ENCODE data around the gene SAMD8. TPM values are rescaled to one million over a fixed set of nuclear protein-coding genes. Genes with fewer than 3 reads are reported as not detected.
A peak's percentile ranks its signal among the peaks of the same experiment; 100 is the strongest.

The SAMD8 gene
- total and polyA plus RNA-seq, 7 donors: 2.1 to 37.5 (median 25.0) TPM

DNA sequence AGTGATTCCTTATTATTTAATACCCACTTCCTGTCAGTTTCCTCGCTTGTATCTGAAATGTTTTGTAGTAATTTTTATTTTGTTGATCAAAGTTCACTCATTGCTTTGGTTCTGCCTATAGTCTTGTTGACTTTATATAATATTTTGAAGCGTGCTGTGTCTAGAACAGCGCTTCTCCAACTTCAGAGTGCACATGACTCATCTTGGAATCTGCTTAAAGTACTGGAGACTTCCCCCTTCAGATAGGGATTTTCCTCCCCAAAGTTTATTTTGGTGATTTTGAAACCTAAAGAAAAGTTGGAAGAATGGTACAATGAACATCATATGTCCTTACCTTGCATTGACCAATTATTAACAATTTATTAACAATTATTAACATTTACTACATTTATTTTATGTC, 118.5 kb downstream of the SAMD8 start:
- no peak for DNase-seq
- H3K36me3 ChIP-seq: peaks cover 0 to 49% (median 11%) of the 10 kb centered on the region in 4 donors
- peaks cover 0 to 64% (median 58%) of the 10 kb centered on the region in 4 donors for H3K4me1 ChIP-seq
- H3K27ac ChIP-seq: peak overlapping the region; percentile 11 to 88 (median 82)
- H3K27me3 ChIP-seq: no peaks in the 10 kb centered on the region
- TF ChIP-seq POLR2AphosphoS5 (IDR thresholded peaks at IDR 0.05) (no peak), POLR2A (IDR thresholded peaks at IDR 0.05) (no peak), EP300 (IDR thresholded peaks at IDR 0.05) (no peak), CTCF (IDR thresholded peaks at IDR 0.05) (no peak)
- intact Hi-C loops (cut with DNase I): loop anchor here (1.0 to 10.0 kb wide), 3 partner anchors 19 to 405 kb away; partner anchors contain the start of genes KAT6B and VDAC2
- no peaks in the 10 kb centered on the region for H3K9me3 ChIP-seq
- 26 to 69% methylated on average over 3 of the region's 3 CpGs for WGBS, 2 donors
- no peak overlapping the region for H3K4me3 ChIP-seq

GRCh38 chr10:75230600-75231038, 119.2 kb downstream of the SAMD8 start:
- Histone ChIP-seq H3K27ac (peak overlapping the region in 3 of 4 donors; percentile 80 to 88 (median 83)), H3K27me3 (no peaks in the 10 kb centered on the region), H3K4me3 (no peak overlapping the region), H3K36me3 (peaks cover 0 to 49% (median 11%) of the 10 kb centered on the region in 4 donors), H3K9me3 (no peaks in the 10 kb centered on the region), H3K4me1 (peaks cover 0 to 64% (median 58%) of the 10 kb centered on the region in 4 donors)
- intact Hi-C loops (cut with DNase I): loop anchor here (1.0 to 10.0 kb wide), 3 partner anchors 20 to 406 kb away; partner anchors contain the start of genes KAT6B and VDAC2
- TF ChIP-seq POLR2A (IDR thresholded peaks at IDR 0.05): no peak
- TF ChIP-seq POLR2AphosphoS5 (IDR thresholded peaks at IDR 0.05): peak in 1 of 4 donors; percentile 20
- TF ChIP-seq CTCF (IDR thresholded peaks at IDR 0.05): peak; percentile 83 to 97 (median 88)
- DNase-seq: peak; percentile 94
- 20 to 26% methylated on average over 5 of the region's 5 CpGs for WGBS, 2 donors

Other genes starting within 250 kb of the SAMD8 start
- 100 to 1,000 TPM; 205 to 253 (median 232) TPM for gene VDAC2, start 99.1 kb downstream of the SAMD8 start, total RNA-seq
- 100 to 1,000 TPM; 232 to 437 (median 282) TPM for gene VDAC2, start 99.1 kb downstream of the SAMD8 start, polyA plus RNA-seq
- gene COMTD1, start 124.3 kb downstream of the SAMD8 start, total RNA-seq: 10 to 100 TPM in 2 of 4 donors, 1 to 10 TPM in 2; 7.8 to 11.4 (median 10.3) TPM
- 100 to 1,000 TPM in 2 of 3 donors, 10 to 100 TPM in 1; 56.5 to 147 (median 105) TPM for gene COMTD1, start 124.3 kb downstream of the SAMD8 start, polyA plus RNA-seq

Data from sigmoid colon (tissue), 7 donors.